NCI-H82 (cell line): ENCODE results near the gene KCTD16.
A peak's percentile ranks its signal among the peaks of the same experiment; 100 is the strongest.

Experiments used
- DNase-seq: peaks from one replicate; lab custom pipeline; 2025; lab: John Stamatoyannopoulos, UW

KCTD16 gene

DNA sequence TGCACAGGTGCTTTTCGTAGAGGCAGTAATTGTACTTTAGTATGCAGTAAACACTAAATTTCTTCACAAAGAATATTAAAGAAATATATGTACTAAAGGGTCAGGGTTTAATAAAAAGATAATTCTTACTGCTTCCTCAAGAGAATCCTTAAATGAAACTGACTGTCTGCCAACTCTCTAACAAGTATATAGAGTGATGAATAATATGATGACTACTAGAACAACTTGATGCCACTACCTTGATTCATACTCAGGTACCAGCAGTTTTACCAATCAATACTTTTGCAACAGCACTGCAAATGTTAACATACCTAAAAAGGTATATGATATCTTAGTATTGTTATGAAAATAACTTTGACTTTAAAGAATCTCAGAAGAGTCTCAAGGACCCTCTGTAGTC, 4.0 kb upstream of the KCTD16 start:
- DNase-seq: no peak

DNA sequence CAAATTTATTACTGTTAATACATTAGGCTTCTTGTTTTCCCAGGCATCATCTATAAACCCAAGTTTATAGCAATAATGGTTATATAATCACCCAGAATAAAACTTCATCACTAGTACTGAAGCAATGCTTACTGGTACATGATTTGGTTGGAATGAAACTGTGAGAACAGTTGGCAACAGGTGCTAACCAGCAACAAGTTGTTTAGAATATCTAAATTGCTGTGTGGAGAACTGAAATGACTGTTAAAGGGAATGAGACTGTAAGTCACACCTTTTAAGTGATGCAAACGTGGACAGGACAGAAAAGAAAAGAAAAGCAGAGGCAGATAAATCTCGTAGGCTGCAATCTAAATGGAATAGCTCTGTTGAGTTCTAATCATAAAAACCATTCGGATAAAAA, 2.7 kb upstream of the KCTD16 start:
- no peak for DNase-seq

DNA sequence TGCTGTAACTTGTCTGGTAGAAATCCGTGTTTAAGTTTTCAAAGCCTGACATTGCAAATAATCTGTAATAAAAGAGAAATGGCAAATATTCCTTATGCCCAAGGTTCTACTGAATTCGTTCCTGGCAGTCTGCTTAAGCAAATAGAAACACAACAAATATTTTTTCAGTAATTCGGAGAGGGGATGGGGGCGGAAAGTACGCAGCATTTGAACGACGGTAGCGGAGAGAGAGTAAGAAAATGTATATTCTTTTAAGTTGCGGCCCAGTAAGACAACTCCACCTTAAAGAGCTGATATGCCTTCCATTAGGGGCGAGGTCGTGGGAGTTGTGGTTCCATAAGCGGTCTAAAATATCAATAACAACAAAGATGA, 783 bp upstream of the KCTD16 start:
- no peak for DNase-seq

DNA sequence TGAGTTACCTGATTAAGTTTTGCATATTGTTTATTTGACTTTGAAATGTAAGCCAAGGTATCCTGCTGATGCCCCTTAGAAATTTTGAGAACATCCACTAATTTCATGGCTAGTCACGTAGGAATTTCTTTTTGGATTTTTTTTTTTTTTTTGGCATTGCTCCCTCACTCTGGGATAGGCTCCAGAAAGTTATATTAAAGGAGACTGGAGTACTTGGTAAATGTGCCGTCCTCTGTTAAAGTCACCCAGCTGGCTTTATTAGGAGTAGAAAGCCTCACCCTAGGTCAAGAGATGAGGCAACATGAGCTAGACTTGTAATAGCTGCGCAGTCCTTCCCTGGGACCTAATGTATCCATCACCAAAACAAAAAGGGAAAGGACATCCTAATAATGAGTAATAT, 3.1 kb downstream of the KCTD16 start:
- DNase-seq: no peak

- no peak for DNase-seq
Observed at GRCh38 chr5:144177548-144177947, 6.9 kb downstream of the KCTD16 start.

DNA sequence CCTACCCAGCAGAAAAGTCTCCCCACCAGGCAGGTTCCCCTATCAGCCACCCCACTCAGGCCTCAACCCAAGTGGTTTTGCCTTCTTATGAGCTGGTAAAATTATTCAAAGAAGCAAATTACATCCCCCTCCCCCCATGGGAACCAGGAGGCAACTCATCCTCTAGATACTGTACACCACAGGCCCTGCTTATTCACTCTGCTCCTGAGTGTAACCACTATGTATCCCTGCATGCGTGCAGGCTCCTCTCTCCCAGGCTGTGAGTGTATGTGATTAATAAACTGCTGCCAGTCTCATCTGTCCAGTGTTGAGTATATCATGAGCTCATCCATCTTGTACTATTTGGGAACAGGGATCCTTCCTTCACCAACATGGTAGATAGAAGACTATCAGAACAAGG, 8.6 kb downstream of the KCTD16 start:
- DNase-seq: no peak

DNA sequence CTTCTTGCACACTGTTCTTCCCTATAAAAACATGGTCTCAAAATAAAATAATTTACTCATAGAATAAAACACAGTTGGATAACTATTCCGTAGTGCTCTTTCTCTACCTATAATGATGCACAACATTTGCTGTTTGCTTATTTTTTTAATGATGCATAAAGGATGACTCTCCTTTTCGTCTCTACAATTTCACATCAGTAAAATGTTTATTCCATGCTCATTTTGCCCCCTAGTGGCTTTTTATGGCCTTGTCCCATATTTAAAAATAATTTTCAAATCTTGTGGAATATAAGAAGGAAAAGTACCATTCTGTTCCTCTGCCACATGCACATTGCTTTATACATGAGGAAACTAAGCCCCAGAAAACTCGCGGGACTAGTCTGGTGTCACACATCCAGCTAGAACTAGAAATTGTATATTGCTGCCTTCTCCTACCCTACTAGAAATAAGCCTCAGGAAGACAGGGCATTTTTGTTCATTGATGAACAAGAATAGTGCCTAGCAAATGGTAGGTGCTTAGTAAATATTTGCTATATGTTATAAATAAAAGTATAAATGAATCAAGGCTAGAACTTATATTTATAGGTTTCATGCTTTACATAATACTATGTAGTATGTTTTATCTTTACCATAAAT, 12.7 kb downstream of the KCTD16 start:
- DNase-seq: peak; percentile 47

- DNase-seq: no peak
Observed at GRCh38 chr5:144187699-144188294, 17.1 kb downstream of the KCTD16 start.

- DNase-seq: no peak
Observed at GRCh38 chr5:144189800-144190429, 19.2 kb downstream of the KCTD16 start.

- no peak for DNase-seq
Observed at GRCh38 chr5:144191531-144191930, 20.9 kb downstream of the KCTD16 start.

GRCh38 chr5:144191998-144192397, 21.3 kb downstream of the KCTD16 start:
- DNase-seq: peak; percentile 67

GRCh38 chr5:144192661-144193060, 22.0 kb downstream of the KCTD16 start:
- DNase-seq: no peak

DNA sequence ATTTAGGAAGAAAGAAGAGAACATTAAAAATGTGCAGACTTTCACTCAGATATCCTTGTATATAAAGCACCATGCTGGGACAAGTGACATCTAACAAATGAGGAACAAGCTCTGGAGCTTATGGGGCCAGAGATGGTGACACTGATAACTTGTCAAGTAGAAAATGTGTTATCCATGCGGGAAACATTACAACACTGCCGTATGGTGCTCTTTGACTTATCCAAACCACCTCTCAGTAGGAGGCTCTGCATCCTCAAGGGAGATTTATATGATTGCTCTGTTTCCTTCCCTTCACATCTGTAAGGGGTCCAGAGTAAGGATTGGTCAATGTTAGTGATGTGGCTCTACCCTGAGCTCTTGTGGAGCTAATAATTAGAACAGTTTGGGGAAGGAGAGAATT, 23.5 kb downstream of the KCTD16 start:
- DNase-seq: no peak

DNA sequence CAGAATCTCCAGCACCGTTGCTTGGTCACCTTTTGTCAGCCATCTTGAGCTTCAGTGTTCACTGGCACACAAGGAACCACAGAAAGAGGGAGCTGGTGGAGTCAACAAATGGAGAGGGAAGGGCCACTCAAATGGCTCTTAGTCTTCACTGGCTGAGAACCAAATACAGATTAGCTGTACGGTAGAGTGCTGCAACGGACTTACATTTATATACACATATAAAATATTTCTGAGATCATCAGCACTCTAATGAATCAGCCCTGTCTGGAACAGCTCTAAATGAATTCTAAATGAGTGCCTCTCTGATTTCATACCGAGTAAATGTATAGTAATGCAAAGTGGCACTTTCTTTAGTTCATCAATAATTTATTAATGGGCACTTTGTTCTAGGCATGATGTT, 24.8 kb downstream of the KCTD16 start:
- DNase-seq: no peak

DNA sequence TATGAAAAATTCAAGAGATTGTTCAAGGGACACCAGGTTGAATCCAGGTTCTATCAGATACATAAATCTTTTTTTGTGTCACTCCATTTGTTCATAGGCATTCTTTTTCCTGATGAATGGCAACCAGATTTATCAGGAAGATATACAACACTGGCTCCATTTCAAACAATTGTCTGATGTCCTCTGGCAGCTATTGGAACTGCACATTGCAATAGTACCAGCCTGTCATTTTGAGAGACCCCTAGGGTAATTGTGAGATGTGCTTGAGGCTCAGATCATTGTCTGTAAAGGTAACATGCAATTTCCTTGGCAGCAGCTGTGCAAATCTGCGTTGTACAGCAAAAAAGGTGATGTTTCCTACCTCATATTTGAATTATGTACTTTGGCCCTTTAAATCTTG, 25.9 kb downstream of the KCTD16 start:
- DNase-seq: no peak

DNA sequence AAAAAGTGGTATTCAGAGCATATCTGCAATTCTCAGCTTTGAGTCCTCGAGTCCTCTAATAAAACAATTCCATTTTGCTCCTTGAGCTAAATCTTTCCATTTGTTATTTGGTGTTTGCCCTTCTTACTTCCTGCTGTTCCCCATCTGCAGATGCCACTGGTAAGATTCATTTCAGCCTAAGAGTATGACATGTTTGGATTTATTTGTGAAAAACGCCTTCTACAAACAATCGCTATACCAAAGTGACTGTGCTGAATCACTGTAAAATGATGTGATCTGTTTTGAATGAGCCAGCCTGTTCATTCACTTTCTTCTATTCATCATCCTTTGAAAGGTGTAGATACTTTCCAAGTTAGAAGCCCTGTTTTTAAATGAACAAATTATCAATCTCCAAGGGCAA, 27.7 kb downstream of the KCTD16 start:
- no peak for DNase-seq

GRCh38 chr5:144201588-144201987, 30.9 kb downstream of the KCTD16 start:
- no peak for DNase-seq

- no peak for DNase-seq
Observed at GRCh38 chr5:144202072-144202471, 31.4 kb downstream of the KCTD16 start.

GRCh38 chr5:144202726-144203125, 32.1 kb downstream of the KCTD16 start:
- no peak for DNase-seq

DNA sequence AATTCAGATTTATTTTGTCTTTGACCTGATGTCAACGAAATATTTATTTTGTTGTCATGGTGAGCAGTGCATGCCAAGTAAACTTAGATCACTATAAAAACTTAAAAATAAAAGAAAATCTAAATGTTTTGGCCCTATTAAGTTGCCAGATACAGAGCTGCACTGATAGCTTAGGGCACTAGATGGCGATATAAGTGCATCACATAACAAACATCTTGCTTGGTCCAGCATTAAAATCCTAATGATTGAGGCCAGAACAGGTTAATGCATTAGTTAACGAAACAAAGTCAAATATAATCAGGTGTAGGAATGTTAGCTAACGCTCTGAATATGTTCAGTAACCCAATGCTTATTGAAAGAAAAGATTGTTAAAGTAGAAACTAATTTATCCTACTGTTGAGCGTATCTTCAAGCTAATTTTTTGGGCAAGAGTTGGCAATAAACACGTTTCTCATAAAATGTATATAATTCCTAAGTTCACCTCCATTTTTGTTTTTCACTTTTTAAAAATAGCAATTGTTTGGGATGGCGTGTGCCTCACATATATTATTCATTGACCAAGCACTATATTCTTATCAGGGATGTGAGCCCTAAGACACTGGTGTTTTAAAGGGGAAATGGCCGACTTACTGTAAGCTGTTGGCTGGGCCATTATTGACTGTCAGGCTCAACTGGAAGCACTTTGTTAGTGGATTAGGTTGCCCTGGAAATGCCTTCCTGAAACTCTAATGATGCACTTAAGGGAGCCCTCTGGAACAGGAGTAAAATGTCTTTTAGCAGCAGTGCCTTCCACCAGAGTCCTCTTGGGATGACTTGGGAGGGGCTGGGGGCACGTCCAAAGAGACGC, 33.3 kb downstream of the KCTD16 start:
- DNase-seq: peak; percentile 86

GRCh38 chr5:144205141-144205551, 34.5 kb downstream of the KCTD16 start:
- peak; percentile 11 for DNase-seq

DNA sequence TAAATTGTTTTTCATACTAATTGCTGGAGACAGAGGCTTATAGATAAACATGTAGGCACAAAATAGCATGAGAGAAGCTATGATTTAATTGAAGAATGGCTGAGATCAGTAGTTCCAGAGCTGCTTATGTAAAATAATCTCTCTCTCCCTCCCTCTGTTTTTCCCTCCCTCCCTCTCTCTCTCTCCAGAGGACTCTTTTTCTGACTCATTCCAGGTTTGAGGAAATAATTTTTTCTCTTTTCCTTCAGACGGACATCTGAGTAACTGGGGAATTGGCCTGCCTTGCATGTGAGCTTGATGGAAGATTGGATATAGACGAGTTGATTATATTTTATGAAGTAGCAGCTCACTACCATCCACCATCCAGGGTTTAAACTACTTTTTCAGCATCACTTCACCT, 35.5 kb downstream of the KCTD16 start:
- no peak for DNase-seq
